HG03045 (cell line): ENCODE data around the gene FAM53B.
"Not testable (repeated sequence)": the region's sequence is repeated elsewhere in the genome, so short reads cannot be mapped to it uniquely, and the experiment has no call there.

Experiments used
- ATAC-seq: cut with Tn5 transposase; IDR thresholded peaks from one replicate; pipeline ENCODE4 v1.9.1; 2021; ENCODE audit warnings: mild to moderate bottlenecking, moderate library complexity; ENCODE audit not compliant: unreplicated experiment

The FAM53B gene

GRCh38 chr10:124588341-124588735 lies 155.8 kb downstream of the FAM53B start:
- ATAC-seq: not testable (repeated sequence)

- no peak for ATAC-seq
Measured at GRCh38 chr10:124587811-124588211, 156.4 kb downstream of the FAM53B start.

- ATAC-seq: no peak
Measured at GRCh38 chr10:124586142-124586541, 158.0 kb downstream of the FAM53B start.

GRCh38 chr10:124579011-124579399 lies 165.2 kb downstream of the FAM53B start:
- ATAC-seq: no peak

GRCh38 chr10:124578231-124579010 lies 165.8 kb downstream of the FAM53B start:
- no peak for ATAC-seq

- no peak for ATAC-seq
Measured at GRCh38 chr10:124577651-124578050, 166.5 kb downstream of the FAM53B start.

GRCh38 chr10:124576526-124577420 lies 167.4 kb downstream of the FAM53B start:
- no peak for ATAC-seq

- ATAC-seq: no peak
Measured at GRCh38 chr10:124575107-124576035, 168.8 kb downstream of the FAM53B start.

GRCh38 chr10:124574456-124575070 lies 169.6 kb downstream of the FAM53B start:
- no peak for ATAC-seq

- ATAC-seq: no peak
Measured at GRCh38 chr10:124573726-124574455, 170.3 kb downstream of the FAM53B start.

GRCh38 chr10:124572751-124573150 lies 171.4 kb downstream of the FAM53B start:
- ATAC-seq: no peak

- no peak for ATAC-seq
Measured at GRCh38 chr10:124570646-124571045, 173.5 kb downstream of the FAM53B start.

GRCh38 chr10:124569623-124570470 lies 174.3 kb downstream of the FAM53B start:
- no peak for ATAC-seq
